ENCODE results near the gene HSD17B11.

GRCh38 chr4:87327136-87327535 is 63.9 kb downstream of the HSD17B11 start:
- TF ChIP-seq POLR2AphosphoS5 (IDR thresholded peaks at IDR 0.05; ENCODE audit: insufficient read depth in 1 of 2, low read depth in 1 of 2) (no peak), CTCF (IDR thresholded peaks at IDR 0.05) (no peak)
